ENCODE results near the gene ZNF524.
"Not testable (repeated sequence)": the region's sequence is repeated elsewhere in the genome, so short reads cannot be mapped to it uniquely, and the experiment has no call there.

The ZNF524 gene, protein sequence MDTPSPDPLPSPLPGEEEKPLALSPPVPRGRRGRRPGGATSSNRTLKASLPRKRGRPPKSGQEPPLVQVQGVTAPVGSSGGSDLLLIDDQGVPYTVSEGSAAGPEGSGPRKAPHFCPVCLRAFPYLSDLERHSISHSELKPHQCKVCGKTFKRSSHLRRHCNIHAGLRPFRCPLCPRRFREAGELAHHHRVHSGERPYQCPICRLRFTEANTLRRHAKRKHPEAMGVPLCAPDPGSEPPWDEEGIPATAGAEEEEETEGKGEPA

DNA sequence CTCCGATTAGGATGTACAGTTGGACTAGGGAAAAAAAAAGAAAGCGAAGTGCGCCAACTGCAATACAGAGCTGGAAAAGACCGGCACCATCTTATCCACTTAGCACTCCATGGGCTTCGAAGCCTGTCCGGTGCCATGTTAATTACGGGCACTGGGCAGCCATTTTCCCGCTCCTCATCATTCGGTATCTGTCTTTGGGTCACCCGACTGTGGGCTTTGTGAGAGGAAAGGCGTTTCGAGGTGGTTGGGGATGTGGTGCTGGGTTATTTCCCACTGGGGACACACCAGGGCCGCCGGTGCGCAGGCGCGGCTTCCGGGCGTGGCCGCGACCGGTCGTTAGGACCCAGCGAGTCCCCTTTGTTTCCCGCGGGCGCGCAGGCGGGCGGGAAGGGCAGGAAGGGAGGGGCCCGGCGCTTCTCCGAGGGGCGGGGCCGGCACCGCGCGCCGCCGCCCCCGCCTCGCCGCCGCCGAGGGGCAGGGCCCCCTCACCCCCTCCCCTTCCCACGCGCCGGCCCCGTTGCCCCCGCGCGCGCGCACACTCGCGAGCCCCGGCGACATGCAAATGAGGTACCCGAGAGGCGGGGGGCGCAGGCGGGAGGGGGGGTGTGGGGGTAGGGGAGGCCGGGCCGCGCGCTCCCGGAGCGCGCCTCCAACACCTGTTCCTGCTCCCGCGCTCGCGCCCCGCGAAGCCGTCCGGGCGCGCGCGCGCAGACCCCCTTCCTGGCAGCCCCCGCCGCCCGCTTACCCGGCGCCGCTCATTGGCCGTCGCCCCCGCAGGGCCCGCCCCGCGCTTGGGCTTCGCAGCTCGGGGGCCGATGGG lies at the start of gene ZNF524:
TSS of gene ZNF524 (plus strand) at position 447 of the 820 bp plus-strand sequence. CDS start 1,825 bp downstream, outside the sequence.
- peak; percentile 92 for DNase-seq

DNA sequence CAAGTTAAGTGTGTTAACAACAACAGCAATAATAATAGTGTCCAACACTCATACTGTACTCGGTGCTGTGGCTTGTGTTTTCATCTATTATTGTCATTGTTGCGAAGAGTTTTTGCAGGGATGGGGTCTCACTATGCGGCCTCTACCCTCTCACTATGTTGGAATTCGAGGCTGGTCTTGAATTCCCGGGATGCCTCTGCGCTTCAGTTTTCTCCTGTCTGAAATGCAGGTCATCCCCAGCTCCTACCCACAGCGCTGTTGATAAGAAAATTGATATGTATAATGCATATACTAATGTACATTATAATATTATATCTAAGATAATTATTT lies 49.8 kb upstream of the ZNF524 start:
- no peak for DNase-seq

DNA sequence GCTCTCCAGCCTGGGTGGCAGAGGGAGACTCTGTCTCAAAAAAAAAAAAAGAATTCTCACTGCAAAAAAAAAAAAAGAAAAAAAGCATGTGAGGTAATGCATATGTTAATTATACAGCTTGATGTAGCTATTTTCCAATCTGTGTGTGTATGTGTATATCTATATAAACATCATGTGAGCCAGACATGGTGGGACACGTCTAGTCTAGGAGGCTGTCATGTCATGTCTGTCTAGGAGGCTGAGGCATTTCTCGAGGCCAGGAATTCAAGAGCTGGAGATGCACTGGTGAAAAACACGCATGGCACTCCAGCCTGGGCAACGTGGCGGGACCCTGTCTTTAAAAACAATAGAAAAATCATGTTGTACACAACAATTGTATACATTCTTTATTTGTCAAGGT lies 47.9 kb upstream of the ZNF524 start:
- DNase-seq = peak; percentile 39

DNA sequence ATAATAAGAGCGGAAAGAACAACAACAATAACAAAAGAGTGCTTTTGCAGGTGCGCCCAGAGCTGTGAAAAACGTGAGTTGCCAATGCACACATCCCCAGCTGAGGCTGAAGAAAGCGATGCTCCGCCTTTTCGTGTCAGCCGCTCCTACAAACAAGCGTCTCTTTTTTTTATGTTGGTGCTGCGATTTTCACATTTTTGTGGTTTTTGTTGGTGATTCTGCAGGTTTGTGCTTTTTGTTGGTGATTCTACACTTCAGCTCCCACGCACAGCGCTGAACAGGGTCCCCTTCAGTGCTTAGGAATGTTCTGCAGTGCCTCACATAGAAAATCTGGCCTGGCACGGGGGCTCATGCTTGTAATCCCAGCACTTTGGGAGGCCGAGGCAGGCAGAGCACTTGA lies 47.5 kb upstream of the ZNF524 start:
- no peak for DNase-seq

DNA sequence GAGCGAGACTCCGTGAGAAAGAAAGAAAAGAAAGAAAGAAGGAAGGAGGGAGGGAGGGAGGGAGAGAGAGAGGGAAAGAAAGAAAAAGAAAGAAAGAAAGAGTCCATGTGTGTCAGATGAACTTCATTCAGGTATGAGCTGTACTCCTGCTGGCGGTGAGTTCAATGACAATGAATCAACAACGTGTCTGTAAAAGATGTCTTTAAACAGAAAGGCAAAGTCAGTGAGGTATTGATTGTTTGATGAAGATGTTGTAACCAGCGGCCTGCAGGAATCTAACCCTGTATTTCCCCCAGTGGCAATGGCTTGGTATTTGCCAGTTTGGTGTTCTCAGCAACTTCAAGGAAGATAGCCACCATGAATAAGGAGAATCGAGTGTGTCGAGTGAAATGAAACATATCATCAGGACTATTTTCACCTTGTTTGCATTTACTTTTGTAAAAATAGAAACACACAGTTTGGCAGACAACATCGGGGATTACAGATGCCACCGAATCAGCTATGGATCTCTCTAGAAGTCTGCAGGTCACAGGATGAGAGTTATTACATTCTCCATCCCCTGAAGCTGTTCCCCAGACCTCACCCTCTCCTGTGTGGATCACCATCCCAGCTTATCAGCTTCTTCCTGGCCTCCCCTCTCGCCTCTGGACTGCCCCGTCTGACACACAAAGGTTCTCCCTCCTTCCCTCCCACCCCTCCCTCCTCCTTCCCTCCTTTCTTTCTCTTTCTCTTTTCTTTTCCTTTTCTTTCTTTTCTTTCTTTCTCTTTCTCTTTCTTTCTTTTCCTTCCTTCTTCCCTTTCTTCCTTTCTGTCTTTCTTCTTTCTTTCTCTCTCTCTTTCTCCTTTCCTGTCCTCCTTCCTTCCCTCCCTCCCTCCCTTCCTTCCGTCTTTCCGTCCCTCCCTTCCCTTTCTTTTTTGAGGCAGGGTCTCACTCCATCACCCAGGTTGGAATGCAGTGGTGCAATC lies 46.6 kb upstream of the ZNF524 start:
- no peak for DNase-seq

DNA sequence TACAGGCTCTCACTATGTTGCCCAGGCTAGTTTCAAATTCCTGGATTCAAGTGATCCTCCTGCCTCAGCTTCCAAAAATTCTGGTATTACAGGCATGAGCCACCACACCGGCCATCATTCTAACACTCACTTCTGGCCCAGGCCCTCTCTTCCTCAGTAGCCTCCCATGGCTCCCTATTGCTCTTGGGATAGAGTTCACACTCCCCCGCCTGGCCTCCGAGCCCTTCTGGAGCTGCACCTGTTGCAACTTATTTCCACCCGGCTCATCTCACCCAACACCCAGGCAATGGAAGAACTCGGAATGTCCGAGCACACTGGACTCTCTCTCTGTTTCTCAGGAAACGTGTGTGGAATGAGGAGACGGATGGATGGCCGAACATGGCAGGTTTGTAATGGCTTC lies 45.8 kb upstream of the ZNF524 start:
- no peak for DNase-seq

DNA sequence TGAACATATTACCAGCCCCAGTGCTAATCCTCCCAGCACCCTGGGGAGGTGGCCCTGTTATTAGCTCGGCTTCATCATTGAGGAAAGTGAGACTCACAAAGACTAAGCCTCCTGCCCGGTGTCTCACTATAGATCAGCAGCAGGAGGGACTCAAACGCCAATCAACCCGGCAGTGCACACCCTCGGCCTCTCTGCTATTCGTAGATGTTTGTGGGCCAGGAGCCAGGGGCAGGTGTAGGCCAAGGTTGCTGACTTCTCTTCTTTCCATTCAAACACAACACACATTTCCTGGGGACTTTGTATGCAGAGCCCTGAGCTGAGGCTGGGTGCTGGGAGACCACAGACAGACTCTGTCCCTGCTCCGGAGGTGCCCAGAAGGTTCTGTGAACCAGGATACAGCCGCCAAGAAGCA lies 45.3 kb upstream of the ZNF524 start:
- DNase-seq = no peak

DNA sequence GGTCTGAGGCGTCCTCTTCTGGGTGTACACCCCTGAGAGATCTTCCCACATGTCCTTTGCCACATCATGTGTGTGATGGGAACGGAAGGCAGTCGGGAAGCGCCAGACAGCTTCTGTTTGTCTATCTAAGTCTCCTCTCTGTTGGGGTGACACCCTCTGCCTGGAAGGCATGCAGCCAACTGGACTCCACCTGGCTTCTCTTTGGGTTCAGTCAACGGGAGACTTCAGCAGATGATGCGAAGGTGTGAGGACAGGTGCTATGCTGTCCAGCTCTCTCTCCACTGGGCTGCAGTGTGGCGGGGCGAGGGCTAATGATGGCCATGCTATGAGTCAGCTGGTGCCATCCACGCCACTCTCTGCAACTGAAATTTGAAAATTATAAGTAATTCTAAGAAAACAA lies 40.4 kb upstream of the ZNF524 start:
- DNase-seq = no peak

DNA sequence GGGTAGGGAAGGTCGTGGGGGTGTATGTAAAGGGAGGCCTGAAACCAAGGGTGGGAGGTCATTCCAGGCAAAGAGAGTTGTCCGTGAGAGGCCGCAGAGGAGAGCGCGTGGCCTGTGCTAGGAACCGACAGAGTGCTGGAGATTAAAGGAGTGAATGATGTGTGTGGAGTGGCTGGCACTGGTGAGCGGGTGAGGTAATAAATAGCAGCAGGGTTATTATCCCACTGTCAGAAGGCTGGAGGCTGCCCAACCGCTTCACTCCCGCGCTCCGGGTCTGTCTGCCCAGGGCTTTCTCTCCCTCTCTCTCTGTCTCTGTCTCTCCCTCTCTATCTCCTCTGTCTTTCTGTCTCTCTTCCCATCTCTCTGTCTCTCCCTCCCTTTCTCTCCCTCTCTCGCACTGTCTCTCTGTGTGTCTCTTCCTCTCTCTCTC lies 36.8 kb upstream of the ZNF524 start:
- DNase-seq = peak; percentile 52

DNA sequence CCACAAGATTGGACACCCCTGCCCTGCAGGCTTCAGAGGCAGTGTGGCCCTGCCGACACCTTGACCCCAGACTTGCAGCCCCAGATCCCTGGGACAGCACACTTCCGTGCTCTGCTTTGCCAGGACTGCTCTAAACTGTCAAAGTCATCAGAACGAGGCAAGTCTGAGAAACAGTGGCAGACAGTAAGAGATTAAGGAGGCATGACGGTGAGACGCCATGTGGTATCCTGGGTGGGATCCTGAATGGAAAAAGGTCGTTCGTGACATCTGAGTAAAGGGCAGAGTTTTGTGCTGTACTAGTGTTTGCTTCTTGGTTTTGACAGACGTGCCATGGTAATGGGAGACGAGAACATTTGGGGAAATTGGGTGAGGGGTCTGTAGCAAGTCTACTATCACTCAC lies 33.3 kb upstream of the ZNF524 start:
- DNase-seq = no peak

DNA sequence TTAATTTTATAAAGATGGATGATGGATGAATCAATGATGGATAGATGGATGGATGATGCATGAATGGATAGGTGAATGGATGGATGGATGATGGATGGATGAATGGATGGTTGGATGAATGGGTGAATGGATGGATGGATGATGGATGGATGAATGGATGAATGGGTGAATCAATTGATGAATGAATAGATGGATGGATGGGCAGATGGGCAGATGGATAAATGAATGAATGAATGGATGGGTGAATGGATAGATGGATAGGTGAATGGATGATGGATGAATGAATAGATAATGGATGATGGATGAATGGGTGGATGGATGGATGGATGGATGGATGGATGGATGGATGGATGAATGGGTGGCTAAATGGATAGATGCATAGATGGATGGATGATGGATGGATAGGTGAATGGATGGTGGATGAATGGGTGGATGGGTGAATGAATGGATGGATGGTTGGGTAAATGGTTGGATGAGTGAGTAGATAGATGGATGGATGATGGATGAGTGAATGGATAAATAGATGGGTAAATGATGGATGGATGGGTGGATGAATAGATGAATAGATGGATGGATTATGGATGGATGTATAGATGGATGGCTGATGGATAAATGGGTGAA lies 32.3 kb upstream of the ZNF524 start:
- no peak for DNase-seq

DNA sequence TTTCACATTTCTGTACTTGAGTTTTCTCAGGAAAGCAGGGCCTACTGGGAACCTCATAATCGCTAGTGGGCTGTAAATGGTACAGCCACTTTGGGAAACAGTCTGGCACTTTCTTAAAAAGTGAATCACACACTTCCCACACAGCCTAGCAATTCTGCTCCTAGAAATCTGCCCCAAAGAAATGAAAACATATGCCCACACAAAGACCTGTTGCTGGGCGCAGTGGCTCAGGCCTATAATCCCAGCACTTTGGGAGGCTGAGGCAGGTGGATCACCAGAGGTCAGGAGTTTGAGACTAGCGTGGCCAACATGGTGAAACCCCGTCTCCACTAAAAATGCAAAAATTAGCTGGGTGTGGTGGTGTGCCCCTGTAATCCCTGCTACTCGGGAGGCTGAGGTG lies 30.6 kb upstream of the ZNF524 start:
- DNase-seq = not testable (repeated sequence)

DNA sequence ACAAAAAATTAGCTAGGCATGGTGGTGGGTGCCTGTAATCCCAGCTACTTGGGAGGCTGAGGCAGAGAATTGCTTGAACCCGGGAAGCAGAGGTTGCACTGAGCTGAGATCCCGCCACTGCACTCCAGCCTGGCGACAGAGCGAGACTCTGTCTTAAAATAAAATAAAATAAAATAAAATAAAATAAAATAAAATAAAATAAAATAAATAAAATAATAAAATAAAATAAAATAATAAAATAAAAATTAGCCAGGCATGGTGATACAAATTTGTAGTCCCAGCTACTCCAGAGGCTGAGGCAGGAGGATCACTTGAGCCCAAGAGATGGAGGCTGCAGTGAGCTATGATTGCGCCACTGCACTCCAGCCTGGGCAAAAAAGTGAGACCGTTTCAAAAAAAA lies 26.2 kb upstream of the ZNF524 start:
- DNase-seq = not testable (repeated sequence)

DNA sequence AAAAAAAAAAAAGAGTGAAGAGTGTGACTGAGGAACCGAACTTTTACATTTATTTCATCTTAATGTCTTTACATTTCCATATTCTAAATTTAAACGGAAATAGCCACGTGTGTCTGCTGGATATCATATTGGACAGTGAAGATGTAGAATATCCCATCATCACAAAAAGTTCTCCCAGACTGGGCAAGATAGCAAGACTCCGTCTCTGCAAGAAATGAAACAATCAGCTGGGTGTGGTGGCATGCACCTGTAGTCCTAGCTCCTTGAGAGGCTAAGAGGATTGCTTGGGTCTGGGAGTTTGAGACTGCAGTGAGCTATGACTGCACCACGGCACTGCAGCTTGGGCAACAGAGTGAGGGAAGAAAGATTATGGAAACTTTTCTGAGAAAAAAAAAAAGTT lies 23.3 kb upstream of the ZNF524 start:
- DNase-seq = no peak

DNA sequence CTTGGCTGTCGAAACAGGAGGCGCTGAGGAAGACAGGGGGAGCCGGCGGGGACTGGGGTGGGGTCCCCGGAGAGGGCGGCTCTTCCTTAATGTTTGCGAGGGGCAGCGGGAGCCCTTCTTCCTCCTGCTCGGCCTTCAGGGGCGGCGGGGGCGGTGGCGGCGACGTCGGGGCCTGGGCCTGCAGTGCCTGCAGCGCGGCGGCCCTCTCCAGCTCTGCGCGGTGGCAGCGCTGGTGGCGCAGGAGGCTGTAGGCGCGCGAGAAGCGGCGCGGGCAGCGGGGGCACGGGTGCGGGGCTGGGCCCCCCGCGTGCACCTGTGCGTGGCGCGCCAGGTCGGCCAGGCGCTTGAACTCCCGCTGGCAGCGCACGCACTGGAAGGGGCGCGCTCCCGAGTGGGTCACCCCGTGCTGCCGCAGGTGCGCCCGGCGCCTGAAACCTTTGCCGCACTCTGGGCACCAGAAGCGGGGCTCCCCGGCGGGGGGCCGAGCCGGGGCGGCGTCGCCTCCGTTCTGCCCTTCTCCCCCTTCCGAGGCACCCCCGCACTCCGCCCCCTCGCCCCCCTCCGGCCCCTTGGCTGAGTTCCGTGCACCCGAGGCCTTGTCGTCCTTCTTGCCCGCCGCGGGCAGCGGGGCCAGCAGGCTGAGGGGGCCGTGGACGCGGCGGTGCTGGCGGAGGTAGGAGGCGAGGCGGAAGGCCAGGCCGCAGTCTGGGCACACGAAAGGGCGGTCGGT lies 21.9 kb upstream of the ZNF524 start:
- DNase-seq = no peak

DNA sequence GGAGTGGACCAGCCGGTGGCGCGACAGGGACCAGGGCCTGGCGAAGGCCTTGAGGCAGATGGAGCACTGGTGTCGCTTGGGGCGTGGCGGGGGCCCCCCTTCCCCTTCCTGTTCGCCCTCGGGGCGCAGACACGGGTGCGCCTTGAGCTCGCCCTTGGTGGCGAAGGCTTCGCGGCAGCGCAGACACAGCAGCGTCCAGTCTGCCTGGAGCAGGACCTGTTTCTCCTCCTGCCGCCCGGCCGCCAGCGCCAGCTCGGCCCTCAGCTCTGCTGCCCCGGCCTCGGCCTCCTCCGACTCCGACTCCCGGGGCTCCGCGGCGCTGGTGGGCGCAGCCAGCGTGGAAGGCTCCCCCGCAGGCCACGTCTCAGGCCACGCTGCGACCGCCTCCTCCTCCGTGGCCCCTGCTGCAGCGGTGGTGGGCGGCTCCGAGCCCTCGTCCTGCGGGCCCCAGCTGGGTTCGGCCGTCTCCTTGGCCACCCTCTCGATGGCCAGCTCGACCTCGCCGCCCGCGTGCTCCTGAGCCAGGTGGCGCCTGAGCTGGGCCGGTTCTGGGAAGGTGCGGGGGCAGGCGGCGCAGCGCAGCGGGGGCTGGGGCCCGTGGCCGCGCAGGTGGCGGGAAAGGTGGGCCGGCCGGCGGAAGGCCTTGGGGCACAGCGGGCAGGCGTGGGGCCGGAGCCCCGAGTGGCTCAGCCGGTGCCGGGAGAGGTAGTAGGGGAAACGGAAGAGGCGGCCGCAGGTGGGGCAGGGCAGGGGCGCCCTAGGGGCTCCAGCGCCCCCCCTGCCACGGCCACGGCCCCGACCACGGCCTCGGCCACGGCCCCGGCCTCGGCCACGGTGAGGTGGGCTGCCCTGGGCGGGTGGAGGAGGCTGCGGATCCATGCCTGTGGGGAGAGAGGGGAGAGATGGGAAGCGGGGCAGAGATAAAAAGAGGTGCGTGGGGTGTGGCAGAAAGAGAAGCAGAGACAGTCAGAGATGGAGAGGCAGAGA lies 21.0 kb upstream of the ZNF524 start:
- no peak for DNase-seq

DNA sequence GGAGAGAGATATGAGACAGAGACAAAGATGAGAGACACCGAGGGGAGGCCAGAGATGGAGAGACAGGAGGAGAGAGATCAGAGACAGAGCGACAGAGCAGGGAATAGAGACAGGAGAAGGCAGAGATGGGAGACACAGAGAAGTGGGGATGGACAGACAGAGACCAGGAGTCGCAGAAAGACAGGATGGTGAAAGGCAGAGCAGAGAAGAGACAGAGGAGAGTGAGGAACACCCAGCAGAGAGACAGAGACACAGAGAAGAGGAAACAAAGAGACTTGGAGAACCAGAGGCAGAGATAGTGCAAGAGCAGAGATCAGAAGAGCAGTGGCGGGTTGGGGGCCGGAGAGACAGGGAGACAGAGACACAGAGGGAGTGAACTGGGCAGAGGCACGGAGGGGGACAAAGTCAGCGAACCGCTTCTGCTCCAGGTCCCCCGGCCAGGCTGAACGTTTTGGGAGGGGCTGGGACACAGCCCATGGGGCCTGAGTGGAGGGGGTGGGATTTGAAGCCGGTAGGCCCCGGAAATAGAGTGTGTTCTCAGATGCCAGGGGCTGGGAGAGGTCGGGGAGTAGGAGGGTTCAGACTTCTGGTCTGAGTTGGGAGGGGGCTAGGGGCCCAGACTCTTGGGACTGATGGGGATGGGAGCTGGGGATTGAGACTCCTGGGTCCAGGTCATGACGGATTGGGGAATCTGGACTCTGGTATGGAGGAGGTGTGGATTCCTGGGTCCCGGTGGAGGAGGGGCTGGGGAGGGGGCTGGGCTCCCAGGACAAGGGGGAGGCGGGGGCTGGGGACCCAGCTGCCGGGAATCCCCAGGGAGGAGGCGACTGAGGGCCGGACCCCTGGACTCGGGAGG lies 20.1 kb upstream of the ZNF524 start:
- peak; percentile 5 for DNase-seq

DNA sequence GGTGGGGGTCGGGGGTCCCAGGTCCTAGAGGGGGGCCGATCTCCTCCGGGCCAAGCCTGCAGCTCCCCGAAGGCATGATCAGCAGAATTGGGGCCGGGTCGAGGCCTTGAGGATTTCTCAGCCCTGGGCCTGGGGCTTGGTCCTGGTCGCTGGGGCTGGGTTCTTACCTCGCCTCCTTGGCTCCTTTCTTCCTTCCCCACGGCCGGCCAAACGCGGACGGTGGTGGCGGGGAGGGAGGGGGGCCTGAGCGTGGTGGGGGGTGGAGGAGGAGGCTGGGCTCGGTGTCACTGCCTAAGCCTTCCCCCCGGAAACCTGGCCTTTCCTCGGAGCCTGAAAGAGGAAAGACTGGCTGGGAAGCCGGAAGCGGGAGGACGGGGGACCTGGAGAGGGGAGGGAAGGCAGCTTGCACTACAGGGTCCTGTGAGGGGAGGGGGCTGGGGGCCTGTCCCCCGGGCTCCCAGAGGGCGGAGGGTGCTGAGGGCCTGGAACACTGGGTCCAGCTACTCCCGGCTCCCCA lies 19.4 kb upstream of the ZNF524 start, which contains the start of gene ZNF579:
TSS of gene ZNF579 (minus strand) at position 221 of the 517 bp plus-strand sequence. CDS start 1,209 bp downstream, outside the sequence.
- peak; percentile 91 for DNase-seq

DNA sequence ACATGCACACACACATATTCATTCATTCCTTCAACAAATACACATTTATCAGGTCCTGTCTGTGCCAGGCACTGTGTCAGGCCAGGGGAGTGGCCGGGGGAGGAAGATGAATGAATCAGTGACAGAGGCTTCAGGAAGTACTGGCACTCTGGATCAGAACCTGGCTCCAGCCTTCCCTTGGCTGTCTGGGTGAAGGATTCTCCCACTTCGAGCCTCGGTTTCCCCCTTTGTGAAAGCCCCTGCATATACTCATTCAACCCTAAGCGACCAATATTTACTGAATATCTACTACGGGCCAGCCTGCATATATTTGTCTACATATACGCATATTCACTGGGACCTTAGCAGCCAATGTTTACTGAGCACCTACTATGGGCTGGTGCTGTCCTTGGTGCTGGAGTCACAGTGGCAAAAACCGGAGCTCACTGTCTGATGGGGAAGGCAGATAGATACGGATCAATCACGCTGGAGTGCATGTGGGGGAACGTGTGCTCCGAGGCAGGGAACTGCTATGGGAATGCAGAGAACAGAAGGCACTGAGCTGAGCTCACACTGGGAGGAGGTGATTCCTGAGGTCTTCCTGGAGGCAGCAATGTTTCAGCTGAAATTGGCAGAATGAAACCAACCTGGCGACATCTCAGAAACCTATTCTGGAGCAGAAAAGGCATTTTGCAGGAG lies 18.8 kb upstream of the ZNF524 start:
- no peak for DNase-seq
